Right lobe of liver (tissue), 4 donors: Measurements from ENCODE around the gene RNASET2.

ENCODE experiments used
- POLR2A ChIP-seq: fragments of 450-650 bp; IDR thresholded peaks from one replicate; pipeline ENCODE4 v1.6.1; 2017; ENCODE audit warnings: antibody characterized with exemption, mild to moderate bottlenecking
- TF ChIP-seq, protein P1 (sequence below), 4 donors: fragments of 200-600 bp in 3 of 4; fragments of 450-650 bp in 1 of 4; IDR thresholded peaks; one replicate each; pipeline versions ENCODE4 v1.5.1 to v1.8.0; 2016 to 2022; ENCODE audit warnings: antibody characterized with exemption in 4 of 4, mild to moderate bottlenecking in 2 of 4
- donor health status: DM: no; HTN: no; CAD: no.
- donor health status: DM: no; HTN: no; CAD: no.
- donor health status: DM: no; HTN: yes; CAD: no.

DNA sequence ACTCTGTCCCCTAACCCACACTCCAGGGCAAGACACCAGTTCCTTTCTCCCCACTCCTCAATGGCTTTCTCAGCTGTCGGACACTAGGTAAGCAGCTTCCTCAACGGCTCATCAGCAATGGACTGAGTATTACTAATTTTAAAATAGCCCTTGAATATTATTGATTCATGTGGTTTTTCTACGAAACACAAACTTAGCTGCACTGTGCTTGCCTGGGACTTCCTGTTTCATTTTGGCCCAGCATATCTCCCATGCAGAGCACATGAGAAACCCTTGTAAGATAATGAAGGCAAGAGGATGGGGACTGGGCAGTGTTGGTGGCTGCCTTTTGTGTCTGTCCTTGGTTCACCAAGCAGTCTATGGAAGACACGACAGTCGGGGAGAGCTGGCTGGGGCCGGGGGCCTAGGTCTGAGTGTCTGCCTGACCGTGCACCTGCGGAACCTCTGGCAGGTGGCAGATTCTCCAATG, 48.9 kb downstream of the RNASET2 start:
- TF ChIP-seq, protein P1, sequence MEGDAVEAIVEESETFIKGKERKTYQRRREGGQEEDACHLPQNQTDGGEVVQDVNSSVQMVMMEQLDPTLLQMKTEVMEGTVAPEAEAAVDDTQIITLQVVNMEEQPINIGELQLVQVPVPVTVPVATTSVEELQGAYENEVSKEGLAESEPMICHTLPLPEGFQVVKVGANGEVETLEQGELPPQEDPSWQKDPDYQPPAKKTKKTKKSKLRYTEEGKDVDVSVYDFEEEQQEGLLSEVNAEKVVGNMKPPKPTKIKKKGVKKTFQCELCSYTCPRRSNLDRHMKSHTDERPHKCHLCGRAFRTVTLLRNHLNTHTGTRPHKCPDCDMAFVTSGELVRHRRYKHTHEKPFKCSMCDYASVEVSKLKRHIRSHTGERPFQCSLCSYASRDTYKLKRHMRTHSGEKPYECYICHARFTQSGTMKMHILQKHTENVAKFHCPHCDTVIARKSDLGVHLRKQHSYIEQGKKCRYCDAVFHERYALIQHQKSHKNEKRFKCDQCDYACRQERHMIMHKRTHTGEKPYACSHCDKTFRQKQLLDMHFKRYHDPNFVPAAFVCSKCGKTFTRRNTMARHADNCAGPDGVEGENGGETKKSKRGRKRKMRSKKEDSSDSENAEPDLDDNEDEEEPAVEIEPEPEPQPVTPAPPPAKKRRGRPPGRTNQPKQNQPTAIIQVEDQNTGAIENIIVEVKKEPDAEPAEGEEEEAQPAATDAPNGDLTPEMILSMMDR (IDR thresholded peaks at IDR 0.05): no peak
- TF ChIP-seq POLR2A: no peak
